ENCODE results near the gene C14orf93.

C14orf93 gene

GRCh38 chr14:23056145-23056955 lies 46.4 kb upstream of the C14orf93 start:
- in situ Hi-C loops (cut with HindIII; ENCODE audit: low sequenced_read_pairs) = no loop called here
- peak; percentile 27 for DNase-seq (ENCODE audit: low read depth)
- peak overlapping the region; percentile 54 for H3K4me3 ChIP-seq (ENCODE audit: low read depth, low read length)
- peak; percentile 89 for TF ChIP-seq CTCF (IDR thresholded peaks at IDR 0.05; ENCODE audit: low read depth, low read length, missing control alignments)

GRCh38 chr14:23055621-23056144 lies 45.7 kb upstream of the C14orf93 start:
- H3K4me3 ChIP-seq (ENCODE audit: low read depth, low read length) = no peak overlapping the region
- TF ChIP-seq CTCF (IDR thresholded peaks at IDR 0.05; ENCODE audit: low read depth, low read length, missing control alignments) = no peak
- no peak for DNase-seq (ENCODE audit: low read depth)
- in situ Hi-C loops (cut with HindIII; ENCODE audit: low sequenced_read_pairs) = no loop called here

DNA sequence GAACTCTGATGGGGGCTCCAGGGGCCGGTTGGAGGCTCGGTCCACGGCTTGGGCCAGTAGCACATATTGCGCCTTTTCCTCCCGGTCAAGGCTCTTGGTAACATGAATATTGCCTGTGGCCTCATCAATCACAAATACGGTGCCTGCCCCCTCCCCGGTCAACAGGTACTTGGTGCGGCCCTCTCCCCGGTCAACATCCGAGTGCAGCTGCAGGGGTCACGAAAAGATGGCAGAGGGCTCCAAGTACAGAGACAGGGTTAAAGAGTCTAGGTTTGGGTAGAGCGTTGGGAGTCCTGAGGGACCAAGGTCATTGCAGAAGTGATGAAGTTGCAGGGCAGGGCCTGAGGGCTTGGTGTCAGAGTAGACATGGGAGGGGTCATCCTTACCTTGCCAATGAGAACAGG lies 45.2 kb upstream of the C14orf93 start:
- no peak for TF ChIP-seq CTCF (IDR thresholded peaks at IDR 0.05; ENCODE audit: low read depth, low read length, missing control alignments)
- DNase-seq (ENCODE audit: low read depth) = no peak
- no peak overlapping the region for H3K4me3 ChIP-seq (ENCODE audit: low read depth, low read length)
- in situ Hi-C loops (cut with HindIII; ENCODE audit: low sequenced_read_pairs) = no loop called here

GRCh38 chr14:23054000-23054811 lies 44.3 kb upstream of the C14orf93 start:
- in situ Hi-C loops (cut with HindIII; ENCODE audit: low sequenced_read_pairs) = no loop called here
- no peak overlapping the region for H3K4me3 ChIP-seq (ENCODE audit: low read depth, low read length)
- TF ChIP-seq CTCF (IDR thresholded peaks at IDR 0.05; ENCODE audit: low read depth, low read length, missing control alignments) = peak; percentile 5
- no peak for DNase-seq (ENCODE audit: low read depth)

DNA sequence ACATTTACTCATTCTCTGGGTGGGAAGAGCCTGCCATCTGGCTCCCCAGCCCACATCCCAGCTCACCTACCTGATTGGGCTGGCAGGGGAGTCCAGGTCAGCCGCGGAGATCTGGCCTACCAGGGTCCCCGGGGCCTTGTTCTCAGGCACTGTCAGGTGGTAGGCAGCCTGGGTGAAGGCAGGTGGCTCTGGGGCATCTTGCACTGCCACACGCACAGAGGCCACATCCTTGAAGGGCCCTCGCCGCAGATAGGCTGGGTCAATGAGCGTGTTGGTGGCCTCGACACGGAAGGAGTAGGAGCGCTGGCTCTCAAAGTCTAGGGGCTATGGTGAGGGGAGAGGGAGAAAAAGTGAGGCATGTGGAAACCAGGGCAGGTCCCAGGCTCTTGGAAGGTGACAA lies 43.5 kb upstream of the C14orf93 start:
- TF ChIP-seq CTCF (IDR thresholded peaks at IDR 0.05; ENCODE audit: low read depth, low read length, missing control alignments) = no peak
- in situ Hi-C loops (cut with HindIII; ENCODE audit: low sequenced_read_pairs) = no loop called here
- H3K4me3 ChIP-seq (ENCODE audit: low read depth, low read length) = no peak overlapping the region
- no peak for DNase-seq (ENCODE audit: low read depth)

DNA sequence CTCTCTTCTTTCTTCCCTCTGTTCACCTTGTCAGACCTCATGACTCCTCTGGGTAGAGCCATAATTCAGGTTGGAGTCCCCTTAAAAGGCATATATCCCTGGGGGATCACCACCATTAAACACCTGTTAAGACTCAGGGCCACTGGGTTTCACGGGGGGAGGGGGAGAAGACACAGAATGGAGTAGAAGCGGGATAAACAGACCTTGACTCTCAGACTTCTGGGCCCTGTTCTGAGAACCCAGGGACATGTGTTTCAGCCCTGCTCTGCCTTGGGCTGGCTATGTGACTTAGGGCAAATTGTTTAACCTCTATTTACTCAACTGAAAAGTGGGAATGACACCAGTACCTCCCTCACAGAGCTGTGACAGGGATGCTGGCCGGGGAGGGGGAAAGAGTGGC lies 42.7 kb upstream of the C14orf93 start:
- no peak for DNase-seq (ENCODE audit: low read depth)
- TF ChIP-seq CTCF (IDR thresholded peaks at IDR 0.05; ENCODE audit: low read depth, low read length, missing control alignments) = no peak
- no peak overlapping the region for H3K4me3 ChIP-seq (ENCODE audit: low read depth, low read length)
- in situ Hi-C loops (cut with HindIII; ENCODE audit: low sequenced_read_pairs) = no loop called here

All from astrocyte of the cerebellum (primary cell).